Loucy (cell line): ENCODE data around the gene CACNA1C.

ENCODE experiments used
- H2AFZ ChIP-seq: fragments of 200-600 bp; sonication (generic); 2 replicates; pipeline ENCODE4 v1.6.0; 2016; ENCODE audit warnings: antibody characterized with exemption, mild to moderate bottlenecking, low read length, moderate library complexity
- H3F3A ChIP-seq: fragments of 200-600 bp; 2 replicates; pipeline ENCODE4 v1.6.0; 2016; ENCODE audit warnings: antibody characterized with exemption, low read depth, mild to moderate bottlenecking
- H3K27me3 ChIP-seq: fragments of 200-600 bp; sonication (generic); 2 replicates; pipeline ENCODE4 v1.6.1; 2014; ENCODE audit warnings: low read length, mild to moderate bottlenecking; ENCODE audit not compliant: insufficient read depth, poor library complexity, severe bottlenecking
- H3K36me3 ChIP-seq: fragments of 200-600 bp; sonication (generic); 2 replicates; pipeline ENCODE4 v1.6.1; 2016; ENCODE audit warnings: low read length; ENCODE audit not compliant: insufficient read depth
- H3K4me1 ChIP-seq: fragments of 200-600 bp; sonication (generic); 2 replicates; pipeline ENCODE4 v1.5.1; 2014; ENCODE audit warnings: low read length, mild to moderate bottlenecking; ENCODE audit not compliant: insufficient read depth, poor library complexity, severe bottlenecking
- H3K4me2 ChIP-seq: fragments of 200-600 bp; sonication (generic); 2 replicates; pipeline ENCODE4 v1.6.0; 2014; ENCODE audit warnings: antibody characterized with exemption, low read length, low read depth, mild to moderate bottlenecking; ENCODE audit not compliant: poor library complexity, severe bottlenecking
- H3K4me3 ChIP-seq: fragments of 200-600 bp; sonication (generic); 2 replicates; pipeline ENCODE4 v1.5.1; 2014; ENCODE audit warnings: low read length, mild to moderate bottlenecking, mixed read lengths; ENCODE audit not compliant: poor library complexity, severe bottlenecking
- H3K79me2 ChIP-seq: fragments of 200-600 bp; sonication (generic); 2 replicates; pipeline ENCODE4 v1.6.1; 2014; ENCODE audit warnings: low read length; ENCODE audit not compliant: insufficient read depth
- H3K9ac ChIP-seq: fragments of 200-600 bp; sonication (generic); 2 replicates; pipeline ENCODE4 v1.6.0; 2014; ENCODE audit warnings: mild to moderate bottlenecking, low read depth, low read length, moderate library complexity; ENCODE audit not compliant: poor library complexity, severe bottlenecking
- H3K9me2 ChIP-seq: fragments of 200-600 bp; sonication (generic); replicated peaks from 2 replicates; pipeline ENCODE4 v1.6.1; 2016; ENCODE audit warnings: low read depth, low read length, mixed read lengths
- H3K9me3 ChIP-seq: fragments of 200-600 bp; sonication (generic); 2 replicates; pipeline ENCODE4 v1.6.1; 2014; ENCODE audit warnings: mild to moderate bottlenecking, antibody characterized with exemption, low read length, low read depth; ENCODE audit not compliant: insufficient read depth
- H4K20me1 ChIP-seq: fragments of 200-600 bp; sonication (generic); 2 replicates; pipeline ENCODE4 v1.6.0; 2014; ENCODE audit warnings: antibody characterized with exemption, low read length, mild to moderate bottlenecking; ENCODE audit not compliant: insufficient read depth, poor library complexity, severe bottlenecking
- CTCF ChIP-seq: fragments of 200-600 bp; sonication (generic); conservative IDR thresholded peaks from 2 replicates; pipeline ENCODE4 v1.5.1; 2014; ENCODE audit warnings: mild to moderate bottlenecking, antibody characterized with exemption, low read length
- EZH2phosphoT487 ChIP-seq: fragments of 200-600 bp; IDR thresholded peaks from 2 replicates; pipeline ENCODE4 v1.6.1; 2018; ENCODE audit warnings: antibody characterized with exemption, mild to moderate bottlenecking, moderate library complexity, borderline replicate concordance

CACNA1C gene

GRCh38 chr12:2312770-2313169 is 260.0 kb downstream of the CACNA1C start:
- Histone ChIP-seq H3K4me1 (no peaks in the 10 kb centered on the region), H3K36me3 (no peaks in the 10 kb centered on the region)
- TF ChIP-seq CTCF (no peak), EZH2phosphoT487 (no peak)

GRCh38 chr12:2314492-2314891 is 261.7 kb downstream of the CACNA1C start:
- H3K9ac ChIP-seq, result no peak overlapping the region
- H4K20me1 ChIP-seq, result no peaks in the 10 kb centered on the region

More at GRCh38 chr12:2312770-2313169, 260.0 kb downstream of the CACNA1C start:
- no peaks in the 10 kb centered on the region for H4K20me1 ChIP-seq
- H3K4me2 ChIP-seq, result no peak overlapping the region
- H3K9ac ChIP-seq, result no peak overlapping the region
- H3K4me3 ChIP-seq, result no peak overlapping the region
- H3K9me2 ChIP-seq, result no peaks in the 10 kb centered on the region
- no peaks in the 10 kb centered on the region for H3K27me3 ChIP-seq
- no peaks in the 10 kb centered on the region for H3K79me2 ChIP-seq
- H2AFZ ChIP-seq, result no peak overlapping the region
- H3F3A ChIP-seq, result no peaks in the 10 kb centered on the region
- no peaks in the 10 kb centered on the region for H3K9me3 ChIP-seq

GRCh38 chr12:2317772-2318171 is 265.0 kb downstream of the CACNA1C start:
- Histone ChIP-seq H3K4me3 (no peak overlapping the region), H3K4me1 (no peaks in the 10 kb centered on the region), H3K9me2 (no peaks in the 10 kb centered on the region), H3K27me3 (no peaks in the 10 kb centered on the region), H3K9me3 (no peaks in the 10 kb centered on the region), H4K20me1 (no peaks in the 10 kb centered on the region), H3K36me3 (no peaks in the 10 kb centered on the region), H3K4me2 (no peak overlapping the region), H3K9ac (no peak overlapping the region), H3K79me2 (no peaks in the 10 kb centered on the region), H2AFZ (no peak overlapping the region), H3F3A (no peaks in the 10 kb centered on the region)
- TF ChIP-seq EZH2phosphoT487 (no peak), CTCF (no peak)

More at GRCh38 chr12:2314492-2314891, 261.7 kb downstream of the CACNA1C start:
- TF ChIP-seq CTCF, result no peak
- TF ChIP-seq EZH2phosphoT487, result no peak
- Histone ChIP-seq H3K4me2 (no peak overlapping the region), H3K36me3 (no peaks in the 10 kb centered on the region), H3K4me1 (no peaks in the 10 kb centered on the region), H3K27me3 (no peaks in the 10 kb centered on the region), H3K9me3 (no peaks in the 10 kb centered on the region), H3F3A (no peaks in the 10 kb centered on the region), H3K4me3 (no peak overlapping the region), H3K79me2 (no peaks in the 10 kb centered on the region), H3K9me2 (no peaks in the 10 kb centered on the region), H2AFZ (no peak overlapping the region)
